ENCODE results near the gene NAA38.
A peak's percentile ranks its signal among the peaks of the same experiment; 100 is the strongest.

The NAA38 gene

GRCh38 chr17:7856811-7857712 is at the start of gene NAA38:
Gene NAA38, minus strand, starts transcription at chr17:7857559. Its CDS starts 96 bp downstream, at chr17:7857463.
- DNase-seq, result peak; percentile 100
- in situ Hi-C loops (cut with HindIII; ENCODE audit: low pct_ligation_motif_present, low pct_unique_long_range_greater_than_20kb, low sequenced_read_pairs), result no loop called here

GRCh38 chr17:7903154-7904103 is 46.1 kb upstream of the NAA38 start:
- DNase-seq, result no peak
- in situ Hi-C loops (cut with HindIII; ENCODE audit: low pct_ligation_motif_present, low pct_unique_long_range_greater_than_20kb, low sequenced_read_pairs), result no loop called here

GRCh38 chr17:7897773-7898172 is 40.4 kb upstream of the NAA38 start:
- in situ Hi-C loops (cut with HindIII; ENCODE audit: low pct_ligation_motif_present, low pct_unique_long_range_greater_than_20kb, low sequenced_read_pairs), result no loop called here
- peak; percentile 30 for DNase-seq

- DNase-seq, result no peak
- in situ Hi-C loops (cut with HindIII; ENCODE audit: low pct_ligation_motif_present, low pct_unique_long_range_greater_than_20kb, low sequenced_read_pairs), result no loop called here
Observed at GRCh38 chr17:7897090-7897489, 39.7 kb upstream of the NAA38 start.

- in situ Hi-C loops (cut with HindIII; ENCODE audit: low pct_ligation_motif_present, low pct_unique_long_range_greater_than_20kb, low sequenced_read_pairs), result no loop called here
- no peak for DNase-seq
Observed at GRCh38 chr17:7894866-7895265, 37.5 kb upstream of the NAA38 start.

- in situ Hi-C loops (cut with HindIII; ENCODE audit: low pct_ligation_motif_present, low pct_unique_long_range_greater_than_20kb, low sequenced_read_pairs), result no loop called here
- no peak for DNase-seq
Observed at GRCh38 chr17:7894226-7894625, 36.9 kb upstream of the NAA38 start.

GRCh38 chr17:7893187-7893880 is 36.0 kb upstream of the NAA38 start:
- DNase-seq, result no peak
- in situ Hi-C loops (cut with HindIII; ENCODE audit: low pct_ligation_motif_present, low pct_unique_long_range_greater_than_20kb, low sequenced_read_pairs), result no loop called here

- in situ Hi-C loops (cut with HindIII; ENCODE audit: low pct_ligation_motif_present, low pct_unique_long_range_greater_than_20kb, low sequenced_read_pairs), result no loop called here
- DNase-seq, result peak; percentile 94
Observed at GRCh38 chr17:7889166-7889955, 32.0 kb upstream of the NAA38 start.

GRCh38 chr17:7888184-7888920 is 31.0 kb upstream of the NAA38 start, which contains the start of gene CHD3:
Gene CHD3, plus strand, starts transcription at chr17:7888789. Its CDS starts 212 bp downstream, at chr17:7889001.
- in situ Hi-C loops (cut with HindIII; ENCODE audit: low pct_ligation_motif_present, low pct_unique_long_range_greater_than_20kb, low sequenced_read_pairs), result no loop called here
- no peak for DNase-seq

GRCh38 chr17:7887482-7888183 is 30.3 kb upstream of the NAA38 start:
- peak; percentile 96 for DNase-seq
- in situ Hi-C loops (cut with HindIII; ENCODE audit: low pct_ligation_motif_present, low pct_unique_long_range_greater_than_20kb, low sequenced_read_pairs), result no loop called here

GRCh38 chr17:7887038-7887481 is 29.7 kb upstream of the NAA38 start:
- in situ Hi-C loops (cut with HindIII; ENCODE audit: low pct_ligation_motif_present, low pct_unique_long_range_greater_than_20kb, low sequenced_read_pairs), result no loop called here
- peak; percentile 41 for DNase-seq

- in situ Hi-C loops (cut with HindIII; ENCODE audit: low pct_ligation_motif_present, low pct_unique_long_range_greater_than_20kb, low sequenced_read_pairs), result no loop called here
- DNase-seq, result peak; percentile 45
Observed at GRCh38 chr17:7886227-7887037, 29.1 kb upstream of the NAA38 start.

GRCh38 chr17:7885367-7886226 is 28.2 kb upstream of the NAA38 start:
- in situ Hi-C loops (cut with HindIII; ENCODE audit: low pct_ligation_motif_present, low pct_unique_long_range_greater_than_20kb, low sequenced_read_pairs), result no loop called here
- DNase-seq, result peak; percentile 38

GRCh38 chr17:7884581-7885366 is 27.4 kb upstream of the NAA38 start:
- DNase-seq, result no peak
- in situ Hi-C loops (cut with HindIII; ENCODE audit: low pct_ligation_motif_present, low pct_unique_long_range_greater_than_20kb, low sequenced_read_pairs), result no loop called here

Data from ACHN (cell line).